AML-193 (cell line): ENCODE measurements around the gene TMEM42.

Experiments
- DNase-seq, 2 experiments: peaks; one replicate each; lab custom pipeline; 2025; lab: John Stamatoyannopoulos, UW

Gene TMEM42

DNA sequence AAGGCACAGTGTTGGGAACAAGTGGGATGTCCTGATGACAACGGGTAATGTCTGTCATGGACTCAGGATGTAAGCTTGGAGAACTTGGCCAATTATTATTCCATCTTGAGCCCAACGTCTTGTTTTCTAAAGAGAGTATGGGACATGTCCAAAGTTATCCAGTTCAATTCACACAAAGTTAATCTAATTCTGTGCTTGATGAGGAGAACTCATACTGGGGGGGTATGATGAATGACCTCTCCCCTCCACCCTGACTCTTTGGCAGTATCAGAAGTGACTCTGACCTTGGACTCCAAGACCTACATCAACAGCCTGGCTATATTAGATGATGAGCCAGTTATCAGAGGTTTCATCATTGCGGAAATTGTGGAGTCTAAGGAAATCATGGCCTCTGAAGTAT lies 49.0 kb downstream of the TMEM42 start:
- DNase-seq, result no peak

- DNase-seq, result peak; percentile 73 to 82
These were observed 52.3 kb downstream of the TMEM42 start for GRCh38 chr3:44913868-44914468.

- DNase-seq, result peak; percentile 50
These were observed 53.2 kb downstream of the TMEM42 start for GRCh38 chr3:44914936-44915335.
